Activated T-cell treated with anti-CD3 and anti-CD28 coated beads, Interleukin-2, amount 50 U/mL, for 24 hours (primary cell): Measurements from ENCODE around the gene DCP2.
"Not testable (repeated sequence)": the region's sequence is repeated elsewhere in the genome, so short reads cannot be mapped to it uniquely, and the experiment has no call there.

ENCODE experiments used
- DNase-seq: peaks from one replicate; pipeline ENCODE4 v3.0.0-alpha.2; 2020
- H3K27ac Mint-ChIP-seq: 2 replicates; pipeline ENCODE4 v1.8.0; 2020; ENCODE audit warnings: mild to moderate bottlenecking, mixed read lengths
- H3K27me3 Mint-ChIP-seq: 2 replicates; pipeline ENCODE4 v1.8.0; 2020; ENCODE audit warnings: mixed read lengths
- H3K36me3 Mint-ChIP-seq: 2 replicates; pipeline ENCODE4 v1.8.0; 2020; ENCODE audit warnings: low read depth, mixed read lengths
- H3K4me1 Mint-ChIP-seq: 2 replicates; pipeline ENCODE4 v1.8.0; 2020; ENCODE audit warnings: low read depth, mixed read lengths
- H3K4me3 Mint-ChIP-seq: 2 replicates; pipeline ENCODE4 v1.8.0; 2020; ENCODE audit warnings: mild to moderate bottlenecking, moderate library complexity, mixed read lengths
- H3K9me3 Mint-ChIP-seq: 2 replicates; pipeline ENCODE4 v1.8.0; 2020; ENCODE audit warnings: mixed read lengths

The DCP2 gene

GRCh38 chr5:112958093-112959088 is 18.2 kb upstream of the DCP2 start:
- Mint-ChIP-seq H3K4me1 (peaks cover 35% of the 10 kb centered on the region), H3K9me3 (no peaks in the 10 kb centered on the region), H3K36me3 (no peaks in the 10 kb centered on the region), H3K4me3 (no peak overlapping the region), H3K27ac (no peak overlapping the region), H3K27me3 (no peaks in the 10 kb centered on the region)
- DNase-seq, result no peak

GRCh38 chr5:112959872-112960271 is 16.7 kb upstream of the DCP2 start:
- Mint-ChIP-seq H3K4me1 (peaks cover 47% of the 10 kb centered on the region), H3K27ac (peak overlapping the region; percentile 18)
- H3K4me3 Mint-ChIP-seq, H3K27me3 Mint-ChIP-seq, H3K36me3 Mint-ChIP-seq, DNase-seq, H3K9me3 Mint-ChIP-seq: not testable (repeated sequence)

GRCh38 chr5:112960315-112960714 is 16.3 kb upstream of the DCP2 start:
- Mint-ChIP-seq H3K27me3 (no peaks in the 10 kb centered on the region), H3K4me3 (no peak overlapping the region), H3K4me1 (peaks cover 49% of the 10 kb centered on the region), H3K36me3 (no peaks in the 10 kb centered on the region), H3K9me3 (no peaks in the 10 kb centered on the region), H3K27ac (peak overlapping the region; percentile 18)
- no peak for DNase-seq

GRCh38 chr5:112960863-112961504 is 15.6 kb upstream of the DCP2 start:
- no peaks in the 10 kb centered on the region for H3K36me3 Mint-ChIP-seq
- H3K4me1 Mint-ChIP-seq, result peaks cover 54% of the 10 kb centered on the region
- H3K4me3 Mint-ChIP-seq, result no peak overlapping the region
- no peak for DNase-seq
- no peaks in the 10 kb centered on the region for H3K27me3 Mint-ChIP-seq
- H3K9me3 Mint-ChIP-seq, result no peaks in the 10 kb centered on the region
- no peak overlapping the region for H3K27ac Mint-ChIP-seq

- Mint-ChIP-seq H3K4me3 (peak overlapping the region; percentile 8), H3K27ac (peak overlapping the region; percentile 93), H3K4me1 (peaks cover 55% of the 10 kb centered on the region)
- H3K9me3 Mint-ChIP-seq, H3K27me3 Mint-ChIP-seq, DNase-seq, H3K36me3 Mint-ChIP-seq: not testable (repeated sequence)
Observed at GRCh38 chr5:112963374-112963733, 13.2 kb upstream of the DCP2 start.

GRCh38 chr5:112965733-112966306 is 10.8 kb upstream of the DCP2 start:
- Mint-ChIP-seq H3K36me3 (no peaks in the 10 kb centered on the region), H3K27me3 (no peaks in the 10 kb centered on the region), H3K4me3 (peak overlapping the region; percentile 0), H3K4me1 (peaks cover 46% of the 10 kb centered on the region), H3K9me3 (no peaks in the 10 kb centered on the region), H3K27ac (peak overlapping the region; percentile 91)
- DNase-seq, result no peak

- no peaks in the 10 kb centered on the region for H3K36me3 Mint-ChIP-seq
- H3K27ac Mint-ChIP-seq, result no peak overlapping the region
- H3K4me3 Mint-ChIP-seq, result no peak overlapping the region
- no peaks in the 10 kb centered on the region for H3K9me3 Mint-ChIP-seq
- DNase-seq, result no peak
- H3K27me3 Mint-ChIP-seq, result no peaks in the 10 kb centered on the region
- H3K4me1 Mint-ChIP-seq, result peaks cover 41% of the 10 kb centered on the region
Observed at GRCh38 chr5:112967520-112968083, 9.0 kb upstream of the DCP2 start.

GRCh38 chr5:112968411-112969106 is 8.0 kb upstream of the DCP2 start:
- DNase-seq, result no peak
- no peaks in the 10 kb centered on the region for H3K36me3 Mint-ChIP-seq
- H3K27me3 Mint-ChIP-seq, result no peaks in the 10 kb centered on the region
- no peaks in the 10 kb centered on the region for H3K9me3 Mint-ChIP-seq
- H3K4me3 Mint-ChIP-seq, result no peak overlapping the region
- H3K4me1 Mint-ChIP-seq, result peaks cover 31% of the 10 kb centered on the region
- H3K27ac Mint-ChIP-seq, result peak overlapping the region; percentile 33

- Mint-ChIP-seq H3K4me3 (no peak overlapping the region), H3K27me3 (no peaks in the 10 kb centered on the region), H3K36me3 (peaks cover 2% of the 10 kb centered on the region), H3K27ac (no peak overlapping the region), H3K9me3 (no peaks in the 10 kb centered on the region), H3K4me1 (peaks cover 27% of the 10 kb centered on the region)
- no peak for DNase-seq
Observed at GRCh38 chr5:112971276-112971675, 5.3 kb upstream of the DCP2 start.

- Mint-ChIP-seq H3K27ac (no peak overlapping the region), H3K36me3 (peaks cover 17% of the 10 kb centered on the region), H3K9me3 (no peaks in the 10 kb centered on the region), H3K4me1 (peaks cover 25% of the 10 kb centered on the region), H3K4me3 (no peak overlapping the region), H3K27me3 (no peaks in the 10 kb centered on the region)
- DNase-seq, result no peak
Observed at GRCh38 chr5:112973036-112973435, 3.6 kb upstream of the DCP2 start.

- Mint-ChIP-seq H3K9me3 (no peaks in the 10 kb centered on the region), H3K4me1 (peaks cover 34% of the 10 kb centered on the region), H3K36me3 (peaks cover 22% of the 10 kb centered on the region), H3K27ac (no peak overlapping the region), H3K27me3 (no peaks in the 10 kb centered on the region), H3K4me3 (no peak overlapping the region)
- DNase-seq, result no peak
Observed at GRCh38 chr5:112973904-112974303, 2.7 kb upstream of the DCP2 start.

- Mint-ChIP-seq H3K36me3 (peaks cover 24% of the 10 kb centered on the region), H3K4me3 (no peak overlapping the region), H3K27me3 (no peaks in the 10 kb centered on the region), H3K9me3 (no peaks in the 10 kb centered on the region), H3K27ac (peak overlapping the region; percentile 98), H3K4me1 (peaks cover 35% of the 10 kb centered on the region)
- no peak for DNase-seq
Observed at GRCh38 chr5:112974901-112975300, 1.7 kb upstream of the DCP2 start.

- Mint-ChIP-seq H3K4me1 (peaks cover 43% of the 10 kb centered on the region), H3K27me3 (no peaks in the 10 kb centered on the region), H3K9me3 (no peaks in the 10 kb centered on the region), H3K36me3 (peaks cover 28% of the 10 kb centered on the region), H3K27ac (peak overlapping the region; percentile 98), H3K4me3 (peak overlapping the region; percentile 98)
- no peak for DNase-seq
Observed at GRCh38 chr5:112975721-112976431, 722 bp upstream of the DCP2 start.

GRCh38 chr5:112977440-112977861 is 853 bp downstream of the DCP2 start:
- Mint-ChIP-seq H3K36me3 (peaks cover 43% of the 10 kb centered on the region), H3K4me3 (peak overlapping the region; percentile 98), H3K27me3 (no peaks in the 10 kb centered on the region), H3K9me3 (no peaks in the 10 kb centered on the region), H3K27ac (peak overlapping the region; percentile 98), H3K4me1 (peaks cover 53% of the 10 kb centered on the region)
- DNase-seq, result no peak
